HCT116 (cell line): Measurements from ENCODE around the gene CKLF. TPM values are rescaled to one million over a fixed set of nuclear protein-coding genes. Genes with fewer than 3 reads are reported as not detected.

ENCODE experiments used
- ATAC-seq: fragments of 200-7000 bp; cut with Tn5 transposase; 2 replicates; pipeline ENCODE4 v1.9.1; 2020; ENCODE audit warnings: mild to moderate bottlenecking, moderate library complexity
- BruUV-seq: library from RNA; stranded (reverse); fragments of 400-500 nt; replicated peaks from 2 replicates; lab custom pipeline; 2021; lab: Mats Ljungman, UMichigan
- CTCF ChIA-PET: fragments of 300-600 bp; sonication (Branson Sonifier 250); formaldehyde crosslinking; loops from one replicate; lab custom pipeline; 2021; ENCODE audit warnings: antibody characterized with exemption; lab: Charles Lee
- POLR2A ChIA-PET: fragments of 300-600, 350-600 bp; sonication (Branson Sonifier 250); formaldehyde crosslinking; loops from one replicate; lab custom pipeline; 2021; ENCODE audit warnings: antibody characterized with exemption; lab: Charles Lee
- RAD21 ChIA-PET, 2 experiments: fragments of 300-600 bp; sonication (Branson Sonifier 250); formaldehyde crosslinking; loops; one replicate each; lab custom pipeline; 2023; ENCODE audit warnings: low total read pairs in 2 of 2; ENCODE audit not compliant: uncharacterized antibody in 2 of 2, unreplicated experiment in 2 of 2, low non-redundant PET in 1 of 2; lab: Charles Lee
- DNase-seq: peaks from one replicate; pipeline ENCODE4 v3.0.0-alpha.2; 2010; ENCODE audit warnings: low read depth, low spot score
- H2AFZ ChIP-seq: fragments of 200-600 bp; shearing (Covaris generic), sonication (generic); 2 replicates; pipeline ENCODE4 v1.6.1; 2017; ENCODE audit warnings: low read depth, mixed run types, mixed read lengths, antibody characterized with exemption, low read length; ENCODE audit not compliant: poor library complexity, severe bottlenecking
- H3K27ac ChIP-seq: 2 replicates; pipeline ENCODE4 v1.5.1; 2012; ENCODE audit warnings: low read depth, low read length
- H3K27me3 ChIP-seq: fragments of 200-600 bp; sonication (generic); 2 replicates; pipeline ENCODE4 v1.6.1; 2016; ENCODE audit warnings: mixed run types, low read length, mixed read lengths; ENCODE audit not compliant: insufficient read depth
- H3K36me3 ChIP-seq, 2 experiments: fragments of 200-500 bp in 1 of 2; fragments of 200-600 bp in 1 of 2; sonication (Bioruptor generic) in 1 of 2; sonication (generic) in 1 of 2; 2 replicates each; pipeline versions ENCODE4 v1.5.1 to v1.6.1; 2014 to 2016; ENCODE audit warnings: low read length in 2 of 2, inconsistent platforms in 1 of 2, mixed read lengths in 1 of 2, mixed run types in 1 of 2; ENCODE audit not compliant: insufficient read depth in 2 of 2, control insufficient read depth in 1 of 2
- H3K4me1 ChIP-seq, 2 experiments: fragments of 200-600 bp in 1 of 2; sonication (generic) in 1 of 2; 2 replicates each; pipeline versions ENCODE4 v1.5.1 to v1.6.1; 2012 to 2017; ENCODE audit warnings: low read length in 2 of 2, inconsistent platforms in 1 of 2, mild to moderate bottlenecking in 1 of 2, mixed read lengths in 1 of 2, mixed run types in 1 of 2, moderate library complexity in 1 of 2; ENCODE audit not compliant: insufficient read depth in 2 of 2, control insufficient read depth in 1 of 2
- H3K4me2 ChIP-seq: fragments of 200-600 bp; sonication (generic); 2 replicates; pipeline ENCODE4 v1.6.1; 2017; ENCODE audit warnings: mixed run types, low read length, mixed read lengths
- H3K4me3 ChIP-seq, 2 experiments: fragments of 200-600 bp in 1 of 2; sonication (generic) in 1 of 2; replicated peaks in 1 of 2; 2 replicates each; pipeline ENCODE4 v1.5.1; 2011 to 2016; ENCODE audit warnings: low read length in 2 of 2, control low read depth in 1 of 2, low read depth in 1 of 2, mild to moderate bottlenecking in 1 of 2, mixed read lengths in 1 of 2, mixed run types in 1 of 2
- H3K79me2 ChIP-seq: fragments of 200-600 bp; sonication (generic); 2 replicates; pipeline ENCODE4 v1.6.1; 2017; ENCODE audit warnings: mild to moderate bottlenecking, mixed run types, low read length, moderate library complexity, mixed read lengths; ENCODE audit not compliant: insufficient read depth
- H3K9ac ChIP-seq: fragments of 200-600 bp; sonication (generic); 2 replicates; pipeline ENCODE4 v1.6.1; 2016; ENCODE audit warnings: low read length, mixed read lengths
- H3K9me2 ChIP-seq: fragments of 200-600 bp; sonication (generic), shearing (Covaris generic); 2 replicates; pipeline ENCODE4 v1.6.1; 2017; ENCODE audit warnings: mixed run types, mild to moderate bottlenecking, moderate library complexity; ENCODE audit not compliant: insufficient read depth
- H3K9me3 ChIP-seq, 2 experiments: fragments of 200-500 bp in 1 of 2; fragments of 200-600 bp in 1 of 2; sonication (Bioruptor generic) in 1 of 2; sonication (generic) in 1 of 2; 2 replicates each; pipeline ENCODE4 v1.6.1; 2014 to 2017; ENCODE audit warnings: low read length in 2 of 2, mixed read lengths in 2 of 2, inconsistent platforms in 1 of 2, low read depth in 1 of 2, mild to moderate bottlenecking in 1 of 2, mixed run types in 1 of 2, moderate library complexity in 1 of 2; ENCODE audit not compliant: control insufficient read depth in 1 of 2, insufficient read depth in 1 of 2
- H4K20me1 ChIP-seq: fragments of 200-600 bp; sonication (generic), shearing (Covaris generic); 2 replicates; pipeline ENCODE4 v1.6.1; 2017; ENCODE audit warnings: mixed run types, mild to moderate bottlenecking, moderate library complexity; ENCODE audit not compliant: insufficient read depth
- CEBPB ChIP-seq: IDR thresholded peaks from 2 replicates; pipeline ENCODE4 v1.6.1; 2012; ENCODE audit warnings: low read depth
- EGR1 ChIP-seq: IDR thresholded peaks from 2 replicates; pipeline ENCODE4 v1.6.1; 2012; ENCODE audit warnings: low read depth
- ELF1 ChIP-seq: IDR thresholded peaks from 2 replicates; pipeline ENCODE4 v1.6.1; 2012; ENCODE audit warnings: low read depth, borderline replicate concordance
- EZH2 ChIP-seq: fragments of 200-600 bp; sonication (generic); IDR thresholded peaks from 2 replicates; pipeline ENCODE4 v1.6.1; 2017; ENCODE audit warnings: antibody characterized with exemption, mixed run types
- EZH2phosphoT487 ChIP-seq: fragments of 200-600 bp; IDR thresholded peaks from 2 replicates; pipeline ENCODE4 v1.6.1; 2018; ENCODE audit warnings: antibody characterized with exemption, borderline replicate concordance
- FOSL1 ChIP-seq: IDR thresholded peaks from 2 replicates; pipeline ENCODE4 v1.6.1; 2012; ENCODE audit warnings: low read depth
- JUND ChIP-seq: IDR thresholded peaks from 2 replicates; pipeline ENCODE4 v1.6.1; 2012
- POLR2AphosphoS5 ChIP-seq: IDR thresholded peaks from 2 replicates; pipeline ENCODE4 v1.6.1; 2011; ENCODE audit warnings: mild to moderate bottlenecking, low read depth, low read length, moderate library complexity
- SIN3A ChIP-seq: IDR thresholded peaks from 2 replicates; pipeline ENCODE4 v1.6.1; 2012; ENCODE audit warnings: low read depth
- TCF7L2 ChIP-seq: IDR thresholded peaks from 2 replicates; pipeline ENCODE4 v1.7.0; 2011; ENCODE audit warnings: borderline replicate concordance, inconsistent platforms; ENCODE audit not compliant: insufficient read depth, insufficient read length; ENCODE audit errors: extremely low read depth
- ZFX ChIP-seq: fragments of 450-650 bp; IDR thresholded peaks from 2 replicates; pipeline ENCODE4 v1.6.1; 2017
- intact Hi-C: fragments of 100-400 bp; cut with micrococcal nuclease; formaldehyde crosslinking; loops from 2 replicates; pipeline ENCODE4 v1.10.0; 2022
- total RNA-seq: library from RNA; stranded (reverse); gene quantifications from one replicate; pipeline ENCODE4 v1.2.1, GENCODE V29; 2021; ENCODE audit not compliant: unreplicated experiment
- TF ChIP-seq, protein P1 (sequence below): IDR thresholded peaks from 2 replicates; pipeline ENCODE4 v1.6.1; 2012
- TF ChIP-seq, protein P2 (sequence below), 3 experiments: fragments of 200-600 bp in 1 of 3; sonication (generic) in 1 of 3; IDR thresholded peaks in 2 of 3; conservative IDR thresholded peaks in 1 of 3; 2 replicates each; pipeline ENCODE4 v1.5.1; 2012 to 2017; ENCODE audit warnings: low read depth in 2 of 3, low read length in 2 of 3, antibody characterized with exemption in 1 of 3, borderline replicate concordance in 1 of 3, control low read depth in 1 of 3, mild to moderate bottlenecking in 1 of 3, mixed read lengths in 1 of 3, mixed run types in 1 of 3, moderate library complexity in 1 of 3; ENCODE audit not compliant: insufficient read depth in 1 of 3
- TF ChIP-seq, protein P3 (sequence below): IDR thresholded peaks from 2 replicates; pipeline ENCODE4 v1.6.1; 2012; ENCODE audit warnings: low read depth

Gene CKLF
- total RNA-seq, 1 experiment from 2014 or later, result 38.6 TPM

- Histone ChIP-seq H3K9me2 (no peaks in the 10 kb centered on the region), H3K27ac (no peak overlapping the region), H3K4me1 (no peaks in the 10 kb centered on the region), H3K36me3 (no peaks in the 10 kb centered on the region), H2AFZ (no peak overlapping the region), H3K4me3 (no peak overlapping the region), H3K27me3 (no peaks in the 10 kb centered on the region), H3K9ac (no peak overlapping the region), H3K4me2 (no peak overlapping the region), H3K9me3 (no peaks in the 10 kb centered on the region), H3K79me2 (no peaks in the 10 kb centered on the region), H4K20me1 (no peaks in the 10 kb centered on the region)
- no TSS peak for BruUV-seq
- intact Hi-C loops, result no loop called here
- ChIA-PET CTCF (no interaction called here), POLR2A (no interaction called here), RAD21 (no interaction called here)
- no peak for DNase-seq
- ATAC-seq, result no peak
- no peak for TF ChIP-seq POLR2AphosphoS5
- no peak for TF ChIP-seq FOSL1
- no peak for TF ChIP-seq EZH2
- no peak for TF ChIP-seq TCF7L2
- TF ChIP-seq, protein P1, sequence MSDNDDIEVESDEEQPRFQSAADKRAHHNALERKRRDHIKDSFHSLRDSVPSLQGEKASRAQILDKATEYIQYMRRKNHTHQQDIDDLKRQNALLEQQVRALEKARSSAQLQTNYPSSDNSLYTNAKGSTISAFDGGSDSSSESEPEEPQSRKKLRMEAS, result no peak
- no peak for TF ChIP-seq JUND
- TF ChIP-seq EGR1, result no peak
- no peak for TF ChIP-seq EZH2phosphoT487
- TF ChIP-seq SIN3A, result no peak
- no peak for TF ChIP-seq ELF1
- TF ChIP-seq, protein P2, sequence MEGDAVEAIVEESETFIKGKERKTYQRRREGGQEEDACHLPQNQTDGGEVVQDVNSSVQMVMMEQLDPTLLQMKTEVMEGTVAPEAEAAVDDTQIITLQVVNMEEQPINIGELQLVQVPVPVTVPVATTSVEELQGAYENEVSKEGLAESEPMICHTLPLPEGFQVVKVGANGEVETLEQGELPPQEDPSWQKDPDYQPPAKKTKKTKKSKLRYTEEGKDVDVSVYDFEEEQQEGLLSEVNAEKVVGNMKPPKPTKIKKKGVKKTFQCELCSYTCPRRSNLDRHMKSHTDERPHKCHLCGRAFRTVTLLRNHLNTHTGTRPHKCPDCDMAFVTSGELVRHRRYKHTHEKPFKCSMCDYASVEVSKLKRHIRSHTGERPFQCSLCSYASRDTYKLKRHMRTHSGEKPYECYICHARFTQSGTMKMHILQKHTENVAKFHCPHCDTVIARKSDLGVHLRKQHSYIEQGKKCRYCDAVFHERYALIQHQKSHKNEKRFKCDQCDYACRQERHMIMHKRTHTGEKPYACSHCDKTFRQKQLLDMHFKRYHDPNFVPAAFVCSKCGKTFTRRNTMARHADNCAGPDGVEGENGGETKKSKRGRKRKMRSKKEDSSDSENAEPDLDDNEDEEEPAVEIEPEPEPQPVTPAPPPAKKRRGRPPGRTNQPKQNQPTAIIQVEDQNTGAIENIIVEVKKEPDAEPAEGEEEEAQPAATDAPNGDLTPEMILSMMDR (IDR thresholded peaks at IDR 0.05 in 2 of 3, conservative IDR thresholded peaks at IDR 0.05 in 1 of 3; ENCODE audit: borderline replicate concordance in 1 of 3, insufficient read depth in 1 of 3, low read depth in 2 of 3, low read length in 2 of 3), result no peak
- no peak for TF ChIP-seq CEBPB
- TF ChIP-seq, protein P3, sequence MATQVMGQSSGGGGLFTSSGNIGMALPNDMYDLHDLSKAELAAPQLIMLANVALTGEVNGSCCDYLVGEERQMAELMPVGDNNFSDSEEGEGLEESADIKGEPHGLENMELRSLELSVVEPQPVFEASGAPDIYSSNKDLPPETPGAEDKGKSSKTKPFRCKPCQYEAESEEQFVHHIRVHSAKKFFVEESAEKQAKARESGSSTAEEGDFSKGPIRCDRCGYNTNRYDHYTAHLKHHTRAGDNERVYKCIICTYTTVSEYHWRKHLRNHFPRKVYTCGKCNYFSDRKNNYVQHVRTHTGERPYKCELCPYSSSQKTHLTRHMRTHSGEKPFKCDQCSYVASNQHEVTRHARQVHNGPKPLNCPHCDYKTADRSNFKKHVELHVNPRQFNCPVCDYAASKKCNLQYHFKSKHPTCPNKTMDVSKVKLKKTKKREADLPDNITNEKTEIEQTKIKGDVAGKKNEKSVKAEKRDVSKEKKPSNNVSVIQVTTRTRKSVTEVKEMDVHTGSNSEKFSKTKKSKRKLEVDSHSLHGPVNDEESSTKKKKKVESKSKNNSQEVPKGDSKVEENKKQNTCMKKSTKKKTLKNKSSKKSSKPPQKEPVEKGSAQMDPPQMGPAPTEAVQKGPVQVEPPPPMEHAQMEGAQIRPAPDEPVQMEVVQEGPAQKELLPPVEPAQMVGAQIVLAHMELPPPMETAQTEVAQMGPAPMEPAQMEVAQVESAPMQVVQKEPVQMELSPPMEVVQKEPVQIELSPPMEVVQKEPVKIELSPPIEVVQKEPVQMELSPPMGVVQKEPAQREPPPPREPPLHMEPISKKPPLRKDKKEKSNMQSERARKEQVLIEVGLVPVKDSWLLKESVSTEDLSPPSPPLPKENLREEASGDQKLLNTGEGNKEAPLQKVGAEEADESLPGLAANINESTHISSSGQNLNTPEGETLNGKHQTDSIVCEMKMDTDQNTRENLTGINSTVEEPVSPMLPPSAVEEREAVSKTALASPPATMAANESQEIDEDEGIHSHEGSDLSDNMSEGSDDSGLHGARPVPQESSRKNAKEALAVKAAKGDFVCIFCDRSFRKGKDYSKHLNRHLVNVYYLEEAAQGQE, result no peak
- TF ChIP-seq ZFX, result no peak
These were observed 38.6 kb downstream of the CKLF start for GRCh38 chr16:66591018-66591417.
